GM18507 (cell line): ENCODE data around the gene TMEM208.

ENCODE experiments used
- DNase-seq: peaks from one replicate; pipeline ENCODE4 v3.0.0; 2011; ENCODE audit warnings: low read depth; ENCODE audit not compliant: insufficient read length; ENCODE audit errors: extremely low spot score
- FAIRE-seq: peaks from 2 replicates; lab custom pipeline; 2011; peaks lifted over from hg19 to GRCh38; lab: Jason Lieb, UNC

TMEM208 gene

GRCh38 chr16:67263201-67263600 is 36.3 kb downstream of the TMEM208 start:
- no peak for FAIRE-seq
- no peak for DNase-seq

- DNase-seq (no peak), FAIRE-seq (no peak)
Measured at GRCh38 chr16:67264277-67264676, 37.3 kb downstream of the TMEM208 start.

- DNase-seq (no peak), FAIRE-seq (no peak)
Measured at GRCh38 chr16:67264866-67265265, 37.9 kb downstream of the TMEM208 start.

DNA sequence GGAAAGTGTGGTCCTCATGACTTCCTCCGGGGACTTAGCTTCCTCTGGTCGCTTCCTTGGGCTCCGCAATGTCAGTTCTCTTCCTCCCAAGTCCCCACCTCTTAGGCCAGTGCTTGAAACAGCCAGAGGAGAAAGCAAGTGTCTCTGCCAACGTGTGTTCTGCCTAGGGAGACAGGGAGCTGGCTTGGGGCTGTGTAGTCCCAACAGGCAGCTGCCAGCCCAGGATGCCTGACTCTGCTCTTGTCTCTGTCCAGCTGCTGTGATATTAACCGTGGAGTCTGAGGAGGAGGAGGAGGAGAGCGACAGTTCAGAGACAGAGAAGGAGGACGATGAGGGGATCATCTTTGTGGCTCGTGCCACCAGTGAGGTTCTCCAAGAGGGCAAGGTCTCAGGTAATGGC is 38.9 kb downstream of the TMEM208 start:
- DNase-seq (no peak), FAIRE-seq (no peak)

GRCh38 chr16:67268136-67268579 is 41.2 kb downstream of the TMEM208 start:
- no peak for FAIRE-seq

DNA sequence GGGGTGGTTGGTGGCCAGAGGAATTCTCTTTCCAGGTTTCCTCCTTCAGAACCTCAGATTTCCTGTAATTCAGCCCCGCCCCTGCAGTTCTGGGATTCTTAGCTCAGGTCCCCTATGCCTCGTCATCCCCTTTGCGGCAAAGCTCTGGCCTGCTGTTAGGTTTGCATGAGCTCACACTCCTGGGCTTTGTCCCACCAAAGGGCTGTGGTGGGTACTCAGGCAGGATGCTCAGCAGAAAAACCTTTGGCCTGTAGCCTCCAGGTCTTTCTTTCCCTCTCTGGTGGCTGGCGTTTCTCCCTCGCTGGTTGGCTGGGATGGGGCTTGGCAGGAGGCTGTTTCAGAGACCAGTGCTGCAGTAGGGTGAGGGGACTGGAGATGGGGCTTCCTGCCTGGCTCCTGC is 42.8 kb downstream of the TMEM208 start:
- DNase-seq, result no peak
- FAIRE-seq, result no peak

More at GRCh38 chr16:67268136-67268579, 41.2 kb downstream of the TMEM208 start:
- no peak for DNase-seq

- FAIRE-seq, result no peak
Measured at GRCh38 chr16:67270931-67271338, 44.0 kb downstream of the TMEM208 start.

DNA sequence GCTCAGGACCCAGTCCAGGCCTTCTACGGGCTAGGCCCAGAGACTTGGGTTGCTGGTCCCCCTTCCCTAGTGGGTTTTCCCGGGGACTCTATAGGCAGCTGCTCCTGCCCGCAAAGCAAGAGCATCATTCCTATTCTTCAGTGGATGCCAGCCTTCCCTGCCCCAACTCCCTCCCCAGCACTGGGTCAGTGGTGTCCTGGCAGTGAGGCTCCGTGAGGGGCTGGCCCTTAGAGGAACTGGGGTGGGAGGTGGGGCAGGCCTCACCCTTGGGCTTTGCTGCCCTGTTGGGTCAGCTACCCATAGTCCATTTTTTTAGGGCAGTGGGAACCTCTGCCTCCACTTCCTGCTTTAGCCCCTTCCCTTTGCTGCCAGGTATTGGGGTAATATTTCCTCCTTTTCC is 44.5 kb downstream of the TMEM208 start:
- FAIRE-seq (no peak), DNase-seq (no peak)

More at GRCh38 chr16:67270931-67271338, 44.0 kb downstream of the TMEM208 start:
- DNase-seq, result no peak

DNA sequence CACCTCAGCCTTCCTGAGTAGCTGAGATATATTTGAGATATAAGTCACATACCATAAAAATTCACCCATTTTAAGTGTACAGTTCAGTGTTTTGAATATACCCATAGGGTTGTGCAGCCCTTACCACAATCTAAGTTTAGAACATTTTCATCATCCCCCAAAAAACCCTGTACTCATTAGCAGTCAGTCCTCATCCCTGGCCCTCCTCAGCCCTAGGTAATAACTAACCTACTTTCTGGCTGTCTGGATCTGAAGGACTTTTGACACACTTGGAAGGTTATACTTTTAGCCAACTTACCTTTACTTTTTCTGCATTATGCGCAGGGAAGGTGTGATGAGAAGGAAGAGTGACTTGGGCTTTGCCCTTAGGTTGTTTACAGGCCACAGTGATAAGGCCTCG is 48.4 kb downstream of the TMEM208 start:
- DNase-seq (no peak), FAIRE-seq (no peak)

DNA sequence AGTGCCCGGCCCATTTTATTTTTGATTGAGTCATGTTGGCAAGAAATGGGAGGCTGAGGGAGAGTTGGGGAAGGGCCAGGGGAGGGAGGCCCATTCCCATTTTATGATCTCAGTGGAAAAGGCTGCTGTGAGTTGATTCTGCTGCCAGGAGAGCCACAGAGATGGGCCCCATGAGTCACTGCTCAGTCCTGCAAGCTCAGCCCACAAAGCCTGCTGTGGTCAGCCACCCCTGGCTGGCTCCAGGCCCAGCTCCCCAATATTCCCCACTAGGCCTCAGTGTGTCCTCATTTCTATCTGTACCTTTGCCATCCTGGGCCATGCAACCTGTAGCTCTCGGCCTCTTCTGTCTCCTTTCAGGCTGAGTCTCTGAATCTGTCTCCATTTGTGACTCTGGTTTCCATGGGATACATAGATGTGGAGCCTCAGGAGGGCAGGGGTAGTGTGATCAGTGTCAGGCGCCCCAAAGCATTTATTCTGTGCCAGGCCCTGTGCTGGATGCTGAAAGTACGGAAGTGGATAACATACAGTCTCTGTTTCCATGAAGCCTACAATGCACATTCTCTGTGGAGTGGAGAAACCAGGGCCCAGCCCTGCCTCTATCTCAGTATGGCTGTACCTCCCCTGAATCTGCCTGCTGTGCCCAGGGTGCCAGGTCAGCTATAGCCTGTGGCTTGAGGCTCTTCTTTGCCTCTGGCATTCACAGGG is 50.5 kb downstream of the TMEM208 start:
- FAIRE-seq (no peak), DNase-seq (no peak)

DNA sequence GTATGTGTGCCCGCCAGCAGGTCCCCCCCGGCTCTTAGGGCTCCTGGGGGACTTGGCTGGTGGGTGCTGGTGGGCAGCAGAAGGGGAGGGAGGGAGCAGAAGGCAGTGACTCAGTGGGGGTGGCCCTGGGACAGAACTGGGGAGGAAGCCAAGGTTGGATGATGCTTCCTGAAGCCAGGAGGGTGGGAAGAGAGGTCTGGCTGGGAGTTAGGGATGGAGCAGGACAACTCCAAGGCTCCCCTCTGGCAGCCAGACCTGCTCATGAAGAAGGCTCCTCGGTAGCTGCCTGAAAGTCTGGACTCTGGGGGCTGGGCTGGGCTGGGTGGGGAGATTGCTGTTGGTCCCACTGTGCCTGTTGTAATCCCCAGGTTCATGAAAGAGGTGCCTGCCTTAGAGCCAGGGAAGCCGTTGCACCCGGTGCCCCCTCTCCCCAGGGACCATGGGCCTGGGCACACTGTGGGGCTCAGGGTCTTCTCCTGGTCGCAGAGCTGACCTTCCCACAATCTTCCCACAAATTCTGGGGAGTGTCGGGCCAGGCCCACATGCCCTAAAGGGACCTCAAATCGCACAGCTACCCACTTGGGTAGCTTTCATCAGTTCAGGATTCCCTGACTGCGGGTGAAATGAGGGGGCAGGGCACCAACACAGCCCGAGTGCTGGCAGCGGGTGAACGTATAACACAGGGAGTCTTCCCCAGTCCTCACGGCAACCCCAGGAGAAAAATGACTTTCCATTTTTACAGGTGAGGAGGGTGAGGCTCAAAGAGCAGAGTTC is 51.3 kb downstream of the TMEM208 start:
- FAIRE-seq (no peak), DNase-seq (no peak)
